ENCODE data around the gene IMMP2L.

- TF ChIP-seq POLR2A (IDR thresholded peaks at IDR 0.05; ENCODE audit: low read depth, low read length), result no peak
- no peak for TF ChIP-seq CTCF (conservative IDR thresholded peaks at IDR 0.05; ENCODE audit: low read depth, low read length)
- no peak for TF ChIP-seq RFX5 (IDR thresholded peaks at IDR 0.05; ENCODE audit: low read depth, low read length)
- no peak for TF ChIP-seq MAZ (IDR thresholded peaks at IDR 0.05; ENCODE audit: borderline replicate concordance, low read depth, low read length)
- no peak for TF ChIP-seq RAD21 (IDR thresholded peaks at IDR 0.05; ENCODE audit: low read length)
- no peak for TF ChIP-seq USF2 (IDR thresholded peaks at IDR 0.05; ENCODE audit: low read depth, low read length)
- no peak for TF ChIP-seq MXI1 (IDR thresholded peaks at IDR 0.05; ENCODE audit: borderline replicate concordance, low read depth, low read length)
- no peak for TF ChIP-seq RCOR1 (IDR thresholded peaks at IDR 0.05; ENCODE audit: insufficient replicate concordance, low read length)
- TF ChIP-seq CHD1 (IDR thresholded peaks at IDR 0.05; ENCODE audit: low read depth, low read length), result no peak
- no peak for TF ChIP-seq CEBPB (IDR thresholded peaks at IDR 0.05; ENCODE audit: low read depth, low read length)
- TF ChIP-seq ELK1 (IDR thresholded peaks at IDR 0.05; ENCODE audit: borderline replicate concordance, low read depth, low read length), result no peak
- no peak for TF ChIP-seq FOS (IDR thresholded peaks at IDR 0.05; ENCODE audit: low read depth, low read length)
Measured at GRCh38 chr7:110626414-110626813, 935.9 kb downstream of the IMMP2L start.
